HG03378 (cell line): Measurements from ENCODE around the gene SEC63.
"Not testable (repeated sequence)": the region's sequence is repeated elsewhere in the genome, so short reads cannot be mapped to it uniquely, and the experiment has no call there.

Experiments used
- ATAC-seq: cut with Tn5 transposase; IDR thresholded peaks from one replicate; pipeline ENCODE4 v1.9.1; 2021; ENCODE audit warnings: mild to moderate bottlenecking, moderate library complexity; ENCODE audit not compliant: unreplicated experiment

Gene SEC63, protein sequence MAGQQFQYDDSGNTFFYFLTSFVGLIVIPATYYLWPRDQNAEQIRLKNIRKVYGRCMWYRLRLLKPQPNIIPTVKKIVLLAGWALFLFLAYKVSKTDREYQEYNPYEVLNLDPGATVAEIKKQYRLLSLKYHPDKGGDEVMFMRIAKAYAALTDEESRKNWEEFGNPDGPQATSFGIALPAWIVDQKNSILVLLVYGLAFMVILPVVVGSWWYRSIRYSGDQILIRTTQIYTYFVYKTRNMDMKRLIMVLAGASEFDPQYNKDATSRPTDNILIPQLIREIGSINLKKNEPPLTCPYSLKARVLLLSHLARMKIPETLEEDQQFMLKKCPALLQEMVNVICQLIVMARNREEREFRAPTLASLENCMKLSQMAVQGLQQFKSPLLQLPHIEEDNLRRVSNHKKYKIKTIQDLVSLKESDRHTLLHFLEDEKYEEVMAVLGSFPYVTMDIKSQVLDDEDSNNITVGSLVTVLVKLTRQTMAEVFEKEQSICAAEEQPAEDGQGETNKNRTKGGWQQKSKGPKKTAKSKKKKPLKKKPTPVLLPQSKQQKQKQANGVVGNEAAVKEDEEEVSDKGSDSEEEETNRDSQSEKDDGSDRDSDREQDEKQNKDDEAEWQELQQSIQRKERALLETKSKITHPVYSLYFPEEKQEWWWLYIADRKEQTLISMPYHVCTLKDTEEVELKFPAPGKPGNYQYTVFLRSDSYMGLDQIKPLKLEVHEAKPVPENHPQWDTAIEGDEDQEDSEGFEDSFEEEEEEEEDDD

GRCh38 chr6:107957909-107958688 lies at the start of gene SEC63:
TSS of gene SEC63 (minus strand) at chr6:107958208. CDS start at chr6:107958009, 199 bp downstream.
- ATAC-seq: peak; percentile 79

GRCh38 chr6:108005961-108006360 lies 48.0 kb upstream of the SEC63 start:
- no peak for ATAC-seq

DNA sequence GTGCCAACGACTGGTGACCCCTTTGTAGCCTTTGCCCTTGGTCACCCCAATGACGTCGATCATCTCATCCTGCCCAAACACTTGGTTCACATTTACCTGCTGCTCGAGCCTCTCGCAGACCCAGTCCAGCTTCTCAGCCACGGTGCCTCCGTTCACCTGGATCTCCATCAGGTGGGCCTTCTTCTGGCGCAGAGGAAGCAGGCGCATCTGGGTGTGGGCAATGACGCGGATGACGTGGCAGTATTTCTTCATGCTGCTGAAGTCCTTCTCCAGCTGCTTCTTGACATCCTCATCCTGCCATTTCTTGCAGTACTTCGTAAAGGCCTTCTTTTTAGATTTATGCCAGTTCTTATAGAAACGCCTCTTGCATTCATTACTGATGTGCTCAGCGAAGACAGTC lies 46.9 kb upstream of the SEC63 start:
- ATAC-seq: no peak

DNA sequence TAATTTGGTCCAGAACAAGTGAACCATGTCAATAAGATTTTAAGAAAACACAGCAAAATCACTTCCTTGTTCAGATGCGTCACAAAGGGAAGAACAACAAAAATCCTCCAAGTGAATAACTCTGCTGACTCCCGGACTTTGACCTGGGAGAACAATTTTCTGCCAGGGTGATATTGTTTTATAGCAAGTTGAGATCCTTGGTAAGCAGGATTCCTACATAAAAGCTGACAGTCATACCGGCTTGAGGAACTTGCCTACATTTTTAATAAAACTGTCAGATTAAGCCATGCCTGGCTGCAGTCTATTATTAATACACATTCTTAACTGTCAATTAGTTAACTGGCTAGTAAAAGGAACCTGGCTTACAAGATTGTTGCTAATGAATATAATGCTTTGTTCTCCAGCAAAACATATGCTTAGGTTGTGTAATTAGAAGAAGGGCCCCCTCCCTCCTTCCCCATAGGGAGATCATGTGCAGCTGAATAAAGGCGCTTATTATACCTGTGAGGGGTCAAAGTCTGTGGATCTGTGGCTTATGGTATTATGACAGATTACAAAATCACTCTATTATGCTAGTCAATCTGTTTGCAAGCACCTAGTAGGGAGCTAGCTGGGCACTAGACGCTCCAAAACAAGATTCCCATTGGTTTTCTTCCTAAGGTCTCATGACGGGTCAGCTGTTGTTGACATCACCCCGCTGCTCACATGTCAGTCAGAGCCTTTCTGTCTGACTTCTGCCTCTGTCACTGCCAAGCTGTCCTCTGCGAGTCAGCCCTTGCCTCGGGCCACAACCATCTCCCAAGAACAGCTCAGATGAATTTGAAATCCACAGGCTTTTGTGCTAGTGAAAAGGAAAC lies 44.6 kb upstream of the SEC63 start:
- no peak for ATAC-seq

GRCh38 chr6:108001696-108002231 lies 43.8 kb upstream of the SEC63 start:
- ATAC-seq: no peak

DNA sequence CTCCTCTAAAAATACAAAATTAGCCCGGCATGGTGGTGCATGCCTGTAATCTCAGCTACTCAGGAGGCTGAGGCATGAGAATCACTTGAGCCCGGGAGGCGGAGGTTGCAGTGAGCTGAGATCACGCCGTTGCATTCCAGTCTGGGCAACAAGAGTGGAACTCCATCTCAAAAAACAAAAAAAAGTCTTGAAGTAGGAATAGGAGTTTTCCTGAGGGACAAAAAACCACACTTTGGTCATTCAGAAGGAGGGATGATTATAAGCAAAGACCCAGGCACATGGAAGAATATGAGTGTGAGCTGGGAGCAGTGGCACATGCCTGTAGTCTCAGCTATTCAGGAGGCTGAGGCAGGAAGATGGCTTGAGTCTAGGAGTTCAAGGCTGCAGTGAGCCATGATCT lies 42.3 kb upstream of the SEC63 start:
- ATAC-seq: not testable (repeated sequence)

DNA sequence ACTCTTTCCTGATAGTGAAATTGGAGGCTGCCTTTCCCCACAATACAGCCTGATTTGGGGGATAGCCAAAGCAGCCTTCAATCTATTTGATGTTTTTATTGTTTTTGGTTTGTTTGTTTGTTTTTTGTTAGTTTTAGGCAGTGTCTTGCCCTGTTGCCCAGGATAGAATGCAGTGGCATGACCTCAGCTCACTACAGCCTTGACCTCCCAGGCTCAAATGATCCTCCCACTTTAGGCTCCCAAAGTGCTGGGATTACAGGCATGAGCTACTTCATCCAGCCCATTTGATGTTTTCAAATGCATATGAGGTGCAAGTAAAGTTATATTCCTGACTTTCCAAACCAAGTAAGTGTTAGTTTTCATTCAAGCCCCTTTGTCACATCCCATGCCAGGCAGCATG lies 41.3 kb upstream of the SEC63 start:
- ATAC-seq: no peak

GRCh38 chr6:107991772-107992550 lies 34.0 kb upstream of the SEC63 start:
- ATAC-seq: no peak

DNA sequence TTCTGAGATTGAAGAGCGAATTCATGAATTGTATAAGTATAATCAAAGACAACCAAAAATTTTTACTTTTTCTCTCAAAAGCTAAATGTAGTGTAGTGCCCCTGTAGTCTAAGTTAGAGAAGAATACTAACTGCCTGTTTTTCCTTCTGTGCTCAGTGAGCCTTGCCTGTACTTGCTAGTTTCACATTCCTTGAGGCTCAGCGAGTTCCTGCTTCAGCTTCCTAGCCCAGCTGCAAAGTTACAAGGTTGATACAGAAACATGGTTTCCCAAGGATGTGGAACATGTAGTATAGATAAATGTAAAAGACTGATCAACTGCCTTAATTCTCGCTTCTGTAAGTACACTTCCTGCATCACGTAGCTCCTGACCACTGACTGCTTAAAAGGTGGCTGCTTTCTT lies 33.1 kb upstream of the SEC63 start:
- no peak for ATAC-seq

GRCh38 chr6:107990587-107990986 lies 32.6 kb upstream of the SEC63 start:
- ATAC-seq: not testable (repeated sequence)

DNA sequence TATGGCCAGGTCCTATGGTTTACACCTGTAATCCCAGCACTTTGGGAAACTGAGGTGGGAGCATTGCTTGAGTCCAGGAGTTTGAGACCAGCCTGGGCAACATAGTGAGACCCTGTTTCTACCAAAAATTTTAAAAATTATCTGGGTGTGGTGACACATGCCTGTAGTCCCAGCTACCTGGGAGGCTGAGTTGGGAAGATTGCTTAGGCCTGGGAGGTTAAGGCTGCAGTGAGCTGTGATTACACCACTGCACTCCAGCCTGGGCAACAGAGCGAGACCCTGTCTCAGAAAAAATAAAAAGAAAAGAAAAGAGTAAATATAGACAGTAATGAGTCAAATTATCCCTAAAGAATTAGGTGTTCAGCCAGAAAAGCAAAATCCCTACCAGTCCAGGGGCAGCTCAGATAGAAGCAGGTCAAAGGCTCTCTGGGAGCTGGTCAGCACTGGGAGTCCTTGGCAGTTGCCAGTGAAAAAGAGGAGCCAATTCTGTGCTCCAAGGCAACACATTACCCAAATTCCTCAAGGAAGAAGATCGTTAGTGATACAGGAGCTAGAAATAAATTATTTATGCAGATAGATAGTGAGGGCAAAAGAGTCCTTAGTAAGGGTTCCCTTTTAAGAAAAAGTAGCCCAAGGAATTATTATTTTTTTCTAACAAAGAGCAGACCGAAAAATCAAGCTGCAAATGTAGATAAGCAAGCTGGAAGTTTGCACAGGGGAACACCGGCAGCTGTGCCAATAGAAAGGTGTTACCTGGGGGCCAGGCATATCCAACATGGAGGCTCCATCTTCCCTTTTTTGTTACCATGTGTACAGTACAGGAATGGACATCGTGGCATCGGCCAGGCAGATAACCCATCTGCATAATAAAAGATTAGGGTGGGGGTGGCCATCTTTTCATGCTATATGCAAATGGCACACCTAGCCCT lies 31.4 kb upstream of the SEC63 start:
- ATAC-seq: no peak

GRCh38 chr6:107988570-107988969 lies 30.6 kb upstream of the SEC63 start:
- ATAC-seq: no peak

DNA sequence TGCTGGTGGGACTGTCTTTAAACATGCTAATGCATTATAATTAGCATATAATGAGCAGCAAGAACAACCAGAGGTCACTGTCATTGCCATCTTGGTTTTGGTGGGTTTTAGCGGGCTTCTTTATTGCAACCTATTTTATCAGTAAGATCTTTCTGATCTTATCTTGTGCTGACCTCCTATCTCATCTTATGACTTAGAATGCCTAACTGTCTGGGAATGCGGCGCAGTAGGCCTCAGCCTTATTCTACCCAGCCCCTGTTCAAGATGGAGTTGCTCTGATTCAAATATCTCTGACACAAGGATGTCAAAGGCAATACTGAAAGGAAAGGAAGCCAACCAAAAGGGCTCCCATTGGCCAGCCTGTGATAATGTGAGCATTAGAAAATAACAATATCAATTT lies 29.8 kb upstream of the SEC63 start:
- ATAC-seq: no peak

DNA sequence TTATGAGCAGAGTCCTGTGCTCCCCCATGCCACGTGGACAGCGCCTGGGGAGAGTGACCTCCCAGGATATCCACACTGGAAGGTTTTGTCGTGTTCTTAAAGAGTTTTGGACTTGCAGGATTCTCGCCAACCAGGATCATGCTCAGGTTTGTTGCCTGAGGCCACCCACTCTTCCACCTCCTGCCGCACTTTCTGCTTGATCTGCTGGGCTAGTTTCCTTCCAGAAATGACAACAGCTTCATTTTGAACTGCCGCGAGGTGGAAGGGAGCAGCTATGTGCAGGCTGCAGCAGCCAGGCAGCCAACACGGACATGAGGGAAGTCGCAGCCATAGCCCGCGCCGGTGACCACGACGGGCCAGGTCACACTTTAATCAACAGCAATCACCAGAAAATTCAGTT lies 27.7 kb upstream of the SEC63 start:
- ATAC-seq: no peak

DNA sequence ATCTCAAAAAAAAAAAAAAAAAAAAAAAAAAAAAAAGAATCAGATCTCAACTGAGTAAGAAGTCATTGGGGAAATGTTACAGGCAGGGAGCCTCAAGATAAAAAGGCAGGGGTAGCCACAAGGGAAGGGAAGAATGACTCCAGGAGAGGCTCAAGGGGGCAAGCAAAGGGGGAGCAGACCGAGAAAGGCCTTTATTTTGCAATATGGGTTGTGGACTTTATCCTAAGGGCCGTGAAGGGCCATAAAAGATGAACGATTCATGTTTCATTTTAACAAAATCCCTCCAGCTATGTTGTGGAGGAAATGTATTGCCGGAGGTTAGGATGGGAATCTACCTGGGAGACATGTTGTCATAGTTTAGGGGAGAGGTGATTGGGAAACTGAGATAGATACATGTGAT lies 25.8 kb upstream of the SEC63 start:
- ATAC-seq: no peak

GRCh38 chr6:107982486-107982885 lies 24.5 kb upstream of the SEC63 start:
- ATAC-seq: no peak

DNA sequence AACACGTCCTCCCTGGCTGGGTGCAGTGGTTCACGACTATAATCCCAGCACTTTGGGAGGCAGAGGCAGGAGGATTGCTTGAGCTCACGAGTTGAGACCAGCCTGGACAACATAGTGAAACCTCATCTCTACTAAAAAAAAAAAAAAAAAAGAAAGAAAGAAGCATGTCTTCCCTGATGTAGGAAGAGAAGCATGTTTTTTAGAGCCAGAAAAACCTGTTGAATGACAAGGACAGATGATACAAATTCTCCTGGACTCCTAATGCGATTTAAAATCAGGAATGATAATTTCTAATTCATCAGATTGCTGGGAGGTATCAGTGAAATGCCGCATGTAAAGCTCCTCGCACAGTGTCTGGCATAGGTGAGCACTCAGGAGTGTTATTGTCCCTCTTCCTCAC lies 23.7 kb upstream of the SEC63 start:
- no peak for ATAC-seq

DNA sequence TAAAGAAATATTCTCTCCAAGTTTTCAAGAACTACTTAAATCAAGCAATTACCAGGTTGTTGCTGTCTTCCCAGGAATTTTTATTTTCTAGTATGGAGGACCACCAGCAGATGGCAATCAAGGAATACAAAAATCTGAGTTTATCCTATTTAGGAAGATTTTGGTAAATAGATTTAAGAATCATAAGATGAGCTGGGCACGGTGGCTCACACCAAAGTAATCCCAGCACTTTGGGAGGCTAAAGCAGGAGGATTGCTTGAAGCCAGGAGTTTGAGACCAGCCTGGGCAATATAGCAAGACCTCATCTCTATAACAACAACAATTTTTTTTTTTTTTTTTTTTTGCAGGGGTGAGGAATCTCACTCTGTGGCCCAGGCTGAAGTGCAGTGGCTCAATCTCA lies 19.3 kb upstream of the SEC63 start:
- no peak for ATAC-seq
